ENCODE results near the gene EHD1.
A peak's percentile ranks its signal among the peaks of the same experiment; 100 is the strongest.

The EHD1 gene

DNA sequence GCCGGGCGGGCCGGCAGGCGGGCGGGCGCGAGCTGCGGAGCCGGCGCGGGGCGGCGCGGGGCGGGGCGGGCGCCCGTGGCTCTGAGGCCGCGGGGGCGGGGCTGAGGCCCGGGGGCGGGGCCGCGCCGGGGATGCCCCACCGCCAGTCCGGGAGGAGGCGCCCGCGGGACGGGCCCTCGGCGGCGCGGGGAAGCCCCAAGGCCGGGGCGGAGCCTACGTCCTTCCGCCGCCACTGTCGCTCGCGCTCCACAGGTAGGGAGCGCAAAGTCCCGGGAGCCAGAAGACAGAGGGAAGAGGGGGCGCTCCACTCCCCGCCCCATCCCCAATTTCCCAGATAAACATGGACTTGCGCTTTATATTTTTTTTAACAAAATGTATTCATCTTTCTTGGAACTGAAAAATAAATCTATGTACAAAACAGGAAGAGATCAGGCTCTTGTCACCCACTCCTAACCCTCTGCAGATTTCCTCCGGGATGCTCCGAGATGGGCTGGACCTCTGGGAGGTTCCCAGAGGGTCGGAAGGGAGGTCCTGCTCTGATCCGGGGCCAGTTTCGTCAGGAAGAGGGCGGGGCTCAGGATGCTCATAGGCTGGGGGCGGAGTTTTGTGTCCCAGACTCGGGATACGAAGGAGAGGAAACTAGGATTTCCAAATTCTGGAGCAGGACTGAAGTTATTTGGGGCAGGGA is 75.1 kb downstream of the EHD1 start, which contains the start of gene MAP4K2:
Gene MAP4K2, minus strand, starts transcription at position 57 of the 688 bp plus-strand sequence. CDS start 65 bp downstream, outside the sequence.
- POLR2A ChIA-PET (ENCODE audit: low non-redundant PET): interaction anchor here (1.0 kb wide), 1 partner anchor 74 kb away, joined by 4 read pairs; no protein-coding TSS in a partner anchor
- peak within 1 kb of the TSS; percentile 89 for H3K27ac ChIP-seq
- peak; percentile 93 for DNase-seq (ENCODE audit: low spot score)
- peak; percentile 62 for TF ChIP-seq CTCF (conservative IDR thresholded peaks at IDR 0.05; ENCODE audit: low read depth)
- CTCF ChIA-PET: interaction anchor here (0.6 to 1.0 kb wide), 4 partner anchors 32 to 566 kb away, joined by 3 to 4 read pairs (median 3); no protein-coding TSS in a partner anchor

- no peak for DNase-seq (ENCODE audit: low spot score)
- CTCF ChIA-PET: interaction anchor here (0.6 to 1.0 kb wide), 3 partner anchors 98 to 565 kb away, joined by 3 to 5 read pairs (median 4); no protein-coding TSS in a partner anchor
- peak overlapping the region; percentile 89 for H3K27ac ChIP-seq
Measured at GRCh38 chr11:64802370-64803157, 75.9 kb downstream of the EHD1 start.

More at GRCh38 chr11:64802370-64803157, 75.9 kb downstream of the EHD1 start:
- POLR2A ChIA-PET (ENCODE audit: low non-redundant PET): interaction anchor here (0.6 to 1.0 kb wide), 2 partner anchors 25 to 75 kb away, joined by 3 to 4 read pairs; no protein-coding TSS in a partner anchor
- no peak for TF ChIP-seq CTCF (conservative IDR thresholded peaks at IDR 0.05; ENCODE audit: low read depth)
